Stimulated activated CD4-positive, alpha-beta T cell treated with anti-CD3 and anti-CD28 coated beads, Interleukin-1b, Interleukin-23, amount 100 ng/mL, for 1 hour (primary cell): ENCODE results near the gene HYKK.
"Not testable (repeated sequence)": the region's sequence is repeated elsewhere in the genome, so short reads cannot be mapped to it uniquely, and the experiment has no call there.

ENCODE experiments used
- DNase-seq, 2 donors: peaks; one replicate each; pipeline ENCODE4 v3.0.0-alpha.2; 2020; ENCODE audit warnings: low read depth in 2 of 2

The HYKK gene

GRCh38 chr15:78540141-78540870, 32.9 kb downstream of the HYKK start, which contains the start of gene PSMA4:
Gene PSMA4 (plus strand): TSS chr15:78540444. CDS start chr15:78541928, 1,484 bp downstream.
- peak; percentile 86 to 92 for DNase-seq

GRCh38 chr15:78540871-78541743, 33.7 kb downstream of the HYKK start:
- no peak for DNase-seq

GRCh38 chr15:78541744-78542034, 34.3 kb downstream of the HYKK start:
- no peak for DNase-seq

- no peak for DNase-seq
Measured at GRCh38 chr15:78542647-78543046, 35.3 kb downstream of the HYKK start.

GRCh38 chr15:78550194-78550593, 42.8 kb downstream of the HYKK start:
- DNase-seq, result no peak

- DNase-seq, result no peak
Measured at GRCh38 chr15:78550815-78551214, 43.4 kb downstream of the HYKK start.

GRCh38 chr15:78551902-78552301, 44.5 kb downstream of the HYKK start:
- no peak for DNase-seq

GRCh38 chr15:78552597-78552996, 45.2 kb downstream of the HYKK start:
- no peak for DNase-seq

- DNase-seq, result not testable (repeated sequence)
Measured at GRCh38 chr15:78560201-78560600, 52.8 kb downstream of the HYKK start.

GRCh38 chr15:78561490-78561889, 54.1 kb downstream of the HYKK start:
- no peak for DNase-seq

- DNase-seq, result no peak
Measured at GRCh38 chr15:78563092-78563491, 55.7 kb downstream of the HYKK start.

- no peak for DNase-seq
Measured at GRCh38 chr15:78564743-78565096, 57.3 kb downstream of the HYKK start.

GRCh38 chr15:78565097-78565950, 57.9 kb downstream of the HYKK start, which contains the start of gene CHRNA5:
Gene CHRNA5 (plus strand): TSS chr15:78565520. CDS start chr15:78565720, 200 bp downstream.
- peak; percentile 5 to 65 for DNase-seq

GRCh38 chr15:78565951-78566774, 58.8 kb downstream of the HYKK start:
- DNase-seq, result no peak

GRCh38 chr15:78567531-78567930, 60.2 kb downstream of the HYKK start:
- DNase-seq, result no peak

- DNase-seq, result no peak
Measured at GRCh38 chr15:78570710-78571109, 63.3 kb downstream of the HYKK start.

- DNase-seq, result no peak
Measured at GRCh38 chr15:78571382-78571781, 64.0 kb downstream of the HYKK start.

GRCh38 chr15:78573416-78573815, 66.0 kb downstream of the HYKK start:
- DNase-seq, result no peak

- no peak for DNase-seq
Measured at GRCh38 chr15:78574944-78575343, 67.6 kb downstream of the HYKK start.
